Measurements from ENCODE around the gene GREB1.
A peak's percentile ranks its signal among the peaks of the same experiment; 100 is the strongest.

The GREB1 gene

DNA sequence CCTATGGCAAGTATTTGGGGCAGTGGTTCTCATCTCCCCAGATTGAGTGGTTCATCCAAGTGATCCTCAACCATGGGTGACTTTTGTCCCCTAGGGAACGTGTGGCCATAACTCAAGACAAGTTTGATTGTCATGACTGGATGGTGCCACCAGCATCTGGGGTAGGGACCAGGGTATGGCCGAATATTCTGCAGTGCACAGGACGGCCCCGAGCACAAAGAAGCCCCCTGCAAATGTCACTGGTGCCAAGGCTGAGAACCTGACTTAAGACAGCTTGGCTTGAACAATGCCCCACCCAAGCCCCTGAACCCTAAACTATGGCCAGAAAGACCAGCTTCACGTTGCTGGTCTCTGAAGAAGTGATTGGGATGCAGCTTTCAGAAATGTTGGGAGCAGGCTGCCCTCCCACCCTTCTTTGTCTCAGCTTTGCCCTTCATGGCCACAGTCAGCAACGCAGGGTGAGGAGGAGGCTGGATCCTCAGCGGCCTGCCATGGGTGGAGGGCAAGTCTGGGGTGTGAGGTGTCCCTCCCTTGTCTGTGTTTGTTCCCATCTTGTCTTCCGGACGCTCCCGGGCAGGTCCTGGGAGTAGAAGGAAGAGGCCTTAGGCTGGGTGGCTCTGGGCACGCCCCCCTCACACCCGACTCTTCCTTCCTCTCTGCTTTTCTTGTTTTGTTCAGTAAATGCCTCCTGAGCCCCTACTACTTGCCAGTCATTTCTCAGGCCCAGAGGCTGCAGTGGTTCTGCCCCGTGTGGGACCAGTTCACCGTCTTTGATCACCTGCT, 43.4 kb downstream of the GREB1 start:
- no peaks in the 10 kb centered on the region for H3K36me3 ChIP-seq (ENCODE audit: control insufficient read depth, insufficient read depth, low read length, severe bottlenecking)
- H3K4me3 ChIP-seq (ENCODE audit: low read length), result no peak overlapping the region
- DNase-seq (ENCODE audit: low read depth), result no peak
- no peaks in the 10 kb centered on the region for H3K9me3 ChIP-seq (ENCODE audit: control insufficient read depth, low read length)
- no peak overlapping the region for H3K9ac ChIP-seq (ENCODE audit: low read length)
- no peaks in the 10 kb centered on the region for H3K4me1 ChIP-seq (ENCODE audit: control insufficient read depth, insufficient read depth, low read length)
- peaks cover 49% of the 10 kb centered on the region for H3K27me3 ChIP-seq (replicated peaks; ENCODE audit: control insufficient read depth, insufficient read depth, low read length)

DNA sequence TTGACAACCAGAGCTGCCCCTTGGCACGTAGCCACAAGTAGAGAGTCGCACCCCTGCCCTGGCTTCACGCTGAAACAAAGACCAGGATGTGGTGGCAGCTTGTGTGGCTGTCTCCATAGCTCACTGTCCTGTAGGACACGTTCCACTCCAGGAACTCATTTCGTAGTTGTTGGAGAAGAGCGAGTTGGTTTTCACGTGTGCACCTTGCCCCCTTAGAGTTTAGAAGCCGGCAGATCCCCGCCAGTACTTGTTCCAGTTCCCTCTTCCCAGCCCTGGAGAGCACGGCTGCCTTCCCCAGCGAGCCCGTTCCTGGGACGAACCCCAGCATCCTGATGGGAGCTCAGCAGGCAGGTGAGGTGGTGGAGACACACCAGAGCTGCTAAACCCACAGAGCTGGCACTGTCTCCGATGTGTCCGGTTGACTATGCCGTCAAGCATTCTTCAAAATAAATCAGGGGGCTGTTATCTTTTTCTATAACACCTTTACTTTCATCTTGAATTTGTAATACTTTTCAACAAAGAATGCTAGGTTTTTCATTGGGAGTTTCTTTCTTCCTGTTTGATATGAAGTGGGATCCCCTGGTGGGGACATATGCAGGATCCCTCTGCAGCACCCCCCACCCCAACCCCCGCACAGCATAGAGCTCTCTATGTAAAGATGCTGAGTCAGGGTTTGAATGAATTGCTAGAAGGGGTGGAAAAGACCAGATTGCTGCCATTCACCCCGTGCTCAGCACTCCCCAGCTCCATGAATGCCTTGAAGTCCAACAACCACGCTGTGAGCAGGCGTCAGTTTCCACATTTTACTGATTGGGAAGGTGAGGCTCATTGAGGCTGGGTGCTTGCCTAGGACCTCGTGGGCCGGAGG, 44.5 kb downstream of the GREB1 start:
- Histone ChIP-seq H3K9ac (ENCODE audit: low read length) (no peak overlapping the region), H3K36me3 (ENCODE audit: control insufficient read depth, insufficient read depth, low read length, severe bottlenecking) (no peaks in the 10 kb centered on the region)
- DNase-seq (ENCODE audit: low read depth), result no peak

DNA sequence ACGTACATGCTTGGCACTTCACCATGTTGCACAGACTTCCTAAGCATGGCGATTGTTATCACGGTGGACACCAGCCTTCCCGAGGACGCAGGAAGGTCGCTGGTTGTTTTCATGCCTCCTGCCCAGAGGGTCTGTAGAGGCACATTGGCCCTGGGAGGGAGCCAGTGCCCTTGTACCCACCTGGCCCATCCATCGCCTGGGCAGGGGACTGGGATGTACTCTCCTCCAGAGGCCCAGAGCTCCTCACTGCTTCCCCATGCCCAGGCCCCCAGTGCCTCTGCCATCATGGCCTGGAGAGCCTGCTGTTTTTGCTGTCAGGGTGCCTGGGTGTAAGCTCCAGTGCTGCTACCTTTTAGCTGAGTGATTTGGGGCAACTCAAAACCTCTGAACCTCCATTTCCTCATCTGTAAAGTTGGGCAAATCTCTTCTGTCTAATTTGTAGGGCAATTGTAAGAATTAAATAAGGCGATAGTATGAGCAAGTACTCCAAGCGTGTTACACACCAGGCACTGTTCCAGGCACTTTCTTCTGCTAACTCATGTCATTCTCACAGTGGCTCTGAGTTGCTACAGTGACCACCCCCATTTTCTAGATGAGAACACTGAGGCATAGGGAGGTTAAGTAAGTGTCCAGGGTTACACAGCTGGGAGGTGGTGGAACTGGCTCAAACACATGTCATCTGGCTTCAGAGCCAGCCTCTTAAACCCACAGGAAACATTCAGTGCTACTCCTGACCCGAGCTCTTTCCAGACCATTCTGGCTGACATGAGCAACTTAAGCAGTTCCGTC, 45.3 kb downstream of the GREB1 start:
- peaks cover 12% of the 10 kb centered on the region for H3K4me1 ChIP-seq (ENCODE audit: control insufficient read depth, insufficient read depth, low read length)
- no peak for DNase-seq (ENCODE audit: low read depth)
- H3K27me3 ChIP-seq (replicated peaks; ENCODE audit: control insufficient read depth, insufficient read depth, low read length), result peaks cover 40% of the 10 kb centered on the region
- no peak overlapping the region for H3K4me3 ChIP-seq (ENCODE audit: low read length)
- H3K9ac ChIP-seq (ENCODE audit: low read length), result no peak overlapping the region
- H3K9me3 ChIP-seq (ENCODE audit: control insufficient read depth, low read length), result no peaks in the 10 kb centered on the region
- no peaks in the 10 kb centered on the region for H3K36me3 ChIP-seq (ENCODE audit: control insufficient read depth, insufficient read depth, low read length, severe bottlenecking)

More for the DNA sequence above, 44.5 kb downstream of the GREB1 start:
- Histone ChIP-seq H3K9me3 (ENCODE audit: control insufficient read depth, low read length) (no peaks in the 10 kb centered on the region), H3K4me1 (ENCODE audit: control insufficient read depth, insufficient read depth, low read length) (peaks cover 8% of the 10 kb centered on the region), H3K27me3 (replicated peaks; ENCODE audit: control insufficient read depth, insufficient read depth, low read length) (peaks cover 43% of the 10 kb centered on the region), H3K4me3 (ENCODE audit: low read length) (no peak overlapping the region)

DNA sequence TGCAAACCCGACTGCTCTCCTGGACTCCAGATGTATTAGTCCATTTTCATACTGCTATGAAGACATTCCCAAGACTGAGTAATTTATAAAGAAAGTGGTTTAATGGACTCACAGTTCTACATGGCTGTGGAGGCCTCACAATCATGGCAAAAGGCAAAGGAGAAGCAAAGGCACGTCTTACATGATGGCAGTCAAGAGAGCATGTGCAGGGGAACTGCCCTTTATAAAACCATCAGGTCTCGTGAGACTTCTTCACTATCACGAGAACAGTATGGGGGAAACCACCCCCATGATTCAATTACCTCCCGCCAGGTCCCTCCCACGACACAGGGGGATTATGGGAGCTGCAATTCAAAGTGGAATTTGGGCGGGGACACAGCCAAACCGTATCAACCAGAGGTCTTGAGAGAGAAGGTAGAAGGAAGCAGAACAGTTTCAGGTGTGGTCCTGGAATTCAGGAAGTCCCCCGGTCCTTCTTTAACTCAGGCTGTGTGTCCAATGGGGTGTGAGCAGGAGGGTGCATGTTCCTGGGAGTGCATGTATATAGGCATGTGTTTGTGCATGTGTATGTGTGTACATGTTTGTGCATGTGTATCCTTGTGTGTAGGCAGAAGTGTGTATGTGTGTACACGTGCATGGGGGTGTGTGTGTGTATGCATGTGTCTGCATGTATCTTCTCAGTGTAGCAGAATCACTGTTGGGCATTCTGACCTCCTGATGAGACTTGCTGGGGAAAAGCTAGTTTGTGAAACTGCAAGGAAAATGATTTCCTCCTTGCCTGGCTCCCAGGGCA, 46.2 kb downstream of the GREB1 start:
- Histone ChIP-seq H3K9ac (ENCODE audit: low read length) (no peak overlapping the region), H3K4me3 (ENCODE audit: low read length) (no peak overlapping the region), H3K27me3 (replicated peaks; ENCODE audit: control insufficient read depth, insufficient read depth, low read length) (peaks cover 32% of the 10 kb centered on the region), H3K36me3 (ENCODE audit: control insufficient read depth, insufficient read depth, low read length, severe bottlenecking) (no peaks in the 10 kb centered on the region), H3K4me1 (ENCODE audit: control insufficient read depth, insufficient read depth, low read length) (peaks cover 12% of the 10 kb centered on the region), H3K9me3 (ENCODE audit: control insufficient read depth, low read length) (no peaks in the 10 kb centered on the region)
- no peak for DNase-seq (ENCODE audit: low read depth)

DNA sequence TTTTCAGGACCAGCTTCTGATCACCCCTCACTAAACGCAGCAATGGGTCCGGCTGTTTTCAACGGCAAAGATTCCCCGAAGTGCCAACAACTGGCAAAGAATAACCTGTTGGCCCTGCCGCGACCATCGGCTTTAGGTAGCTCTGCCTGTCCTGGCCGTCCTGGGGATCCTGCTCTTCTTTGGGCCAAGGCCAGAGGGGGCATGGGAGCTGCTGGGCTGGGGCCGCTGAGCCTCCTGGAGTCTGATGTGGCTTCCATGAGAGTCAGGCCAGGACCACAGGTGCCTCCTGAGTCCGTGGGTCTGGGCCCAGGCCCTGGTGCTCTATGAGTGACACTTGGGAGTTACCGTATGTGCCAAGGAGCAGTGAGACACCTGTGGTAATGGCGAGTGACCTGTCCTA, 46.9 kb downstream of the GREB1 start:
- Histone ChIP-seq H3K4me1 (ENCODE audit: control insufficient read depth, insufficient read depth, low read length) (peaks cover 12% of the 10 kb centered on the region), H3K9ac (ENCODE audit: low read length) (no peak overlapping the region), H3K9me3 (ENCODE audit: control insufficient read depth, low read length) (no peaks in the 10 kb centered on the region), H3K27me3 (replicated peaks; ENCODE audit: control insufficient read depth, insufficient read depth, low read length) (peaks cover 36% of the 10 kb centered on the region), H3K4me3 (ENCODE audit: low read length) (no peak overlapping the region), H3K36me3 (ENCODE audit: control insufficient read depth, insufficient read depth, low read length, severe bottlenecking) (no peaks in the 10 kb centered on the region)
- no peak for DNase-seq (ENCODE audit: low read depth)

DNA sequence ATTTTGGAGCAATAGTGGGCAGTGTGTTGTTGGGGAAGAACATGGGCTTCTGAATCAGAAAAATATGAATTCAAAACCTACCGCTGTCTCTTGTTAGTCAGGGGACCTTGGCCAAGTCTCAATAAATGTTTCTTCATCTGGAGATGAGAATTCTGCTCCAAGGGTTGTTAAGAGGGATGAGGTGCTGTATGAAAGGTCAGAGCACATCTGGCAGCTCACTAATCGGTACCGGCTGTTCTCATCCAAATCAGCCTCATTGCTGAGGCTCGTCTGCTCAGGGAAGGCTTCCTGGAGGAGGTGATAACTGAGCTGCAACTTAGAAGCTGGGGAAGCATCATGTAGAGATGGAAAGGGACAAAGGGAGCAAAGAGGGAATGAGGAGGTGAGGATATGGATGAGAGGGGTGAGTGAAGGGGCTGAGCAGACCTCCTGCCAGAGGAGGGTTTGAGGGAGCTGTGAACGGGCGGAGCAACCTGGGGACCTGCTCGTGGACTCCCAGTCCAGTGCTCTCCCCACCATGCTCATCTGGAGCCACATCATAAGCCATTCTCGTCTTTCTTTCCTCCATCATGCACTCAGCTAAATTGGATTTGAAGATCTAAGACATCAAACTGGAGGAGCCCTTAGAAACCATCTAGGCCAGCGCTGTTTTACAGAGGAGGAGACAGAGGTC, 47.4 kb downstream of the GREB1 start:
- Histone ChIP-seq H3K27me3 (replicated peaks; ENCODE audit: control insufficient read depth, insufficient read depth, low read length) (peaks cover 36% of the 10 kb centered on the region), H3K9ac (ENCODE audit: low read length) (no peak overlapping the region), H3K9me3 (ENCODE audit: control insufficient read depth, low read length) (no peaks in the 10 kb centered on the region), H3K4me1 (ENCODE audit: control insufficient read depth, insufficient read depth, low read length) (peaks cover 12% of the 10 kb centered on the region), H3K4me3 (ENCODE audit: low read length) (no peak overlapping the region), H3K36me3 (ENCODE audit: control insufficient read depth, insufficient read depth, low read length, severe bottlenecking) (no peaks in the 10 kb centered on the region)
- DNase-seq (ENCODE audit: low read depth), result no peak

DNA sequence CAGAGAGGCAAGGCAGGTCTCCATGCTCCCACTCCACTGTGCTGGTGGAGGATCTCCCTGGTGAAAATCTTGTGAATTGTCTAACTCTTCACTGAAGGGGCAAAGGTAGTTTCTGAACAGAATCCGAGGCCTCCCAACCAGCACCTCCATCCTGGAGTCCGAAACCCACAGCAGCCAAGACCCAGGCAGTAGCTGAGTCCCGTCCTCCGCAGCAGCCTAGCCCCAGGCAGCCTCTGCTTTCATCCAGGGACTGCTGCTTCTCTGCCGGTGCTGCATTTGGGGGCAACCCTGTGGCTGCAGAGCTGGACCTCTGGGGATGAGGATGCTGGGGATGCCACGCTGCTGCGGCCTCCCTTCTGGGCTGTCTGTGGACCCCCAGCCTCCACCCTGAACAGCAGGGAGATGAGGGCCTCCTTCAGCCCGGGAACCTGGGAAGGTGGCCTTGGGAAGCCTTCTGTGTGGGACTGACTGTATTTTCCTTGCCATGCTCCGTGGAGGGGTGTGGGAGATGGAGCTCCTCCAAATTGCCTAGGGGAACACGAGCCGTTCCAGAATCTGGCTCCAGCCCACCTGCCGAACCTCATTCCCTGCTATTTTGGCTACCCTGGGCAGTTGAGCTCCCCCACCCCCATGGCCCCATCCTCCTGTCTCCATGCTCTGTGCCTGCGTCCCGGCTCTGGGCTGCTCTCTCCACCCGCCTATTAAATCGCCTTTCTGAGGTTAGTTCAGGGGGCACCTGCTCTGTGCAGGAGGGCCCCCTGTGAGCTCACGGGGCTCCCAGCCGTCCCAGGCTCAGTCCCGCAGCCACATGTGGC, 48.2 kb downstream of the GREB1 start:
- Histone ChIP-seq H3K27me3 (replicated peaks; ENCODE audit: control insufficient read depth, insufficient read depth, low read length) (peaks cover 39% of the 10 kb centered on the region), H3K9me3 (ENCODE audit: control insufficient read depth, low read length) (no peaks in the 10 kb centered on the region), H3K4me1 (ENCODE audit: control insufficient read depth, insufficient read depth, low read length) (peaks cover 12% of the 10 kb centered on the region), H3K4me3 (ENCODE audit: low read length) (no peak overlapping the region), H3K36me3 (ENCODE audit: control insufficient read depth, insufficient read depth, low read length, severe bottlenecking) (no peaks in the 10 kb centered on the region), H3K9ac (ENCODE audit: low read length) (no peak overlapping the region)
- no peak for DNase-seq (ENCODE audit: low read depth)

DNA sequence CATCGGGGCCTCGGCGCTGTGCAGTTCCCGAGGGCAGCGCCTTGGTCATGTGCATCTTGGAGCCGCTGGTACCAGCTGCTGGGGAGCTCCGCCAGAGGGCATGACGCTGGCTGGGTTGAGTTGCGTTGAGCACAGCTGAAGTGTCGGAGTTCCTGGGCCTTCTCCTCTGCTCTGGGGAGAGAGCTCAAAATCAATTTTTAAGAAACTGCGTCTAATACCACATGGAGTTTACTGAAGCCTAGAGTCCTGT, 48.7 kb downstream of the GREB1 start:
- no peaks in the 10 kb centered on the region for H3K36me3 ChIP-seq (ENCODE audit: control insufficient read depth, insufficient read depth, low read length, severe bottlenecking)
- H3K27me3 ChIP-seq (replicated peaks; ENCODE audit: control insufficient read depth, insufficient read depth, low read length), result peaks cover 44% of the 10 kb centered on the region
- no peak for DNase-seq (ENCODE audit: low read depth)
- H3K9ac ChIP-seq (ENCODE audit: low read length), result no peak overlapping the region
- no peak overlapping the region for H3K4me3 ChIP-seq (ENCODE audit: low read length)
- H3K4me1 ChIP-seq (ENCODE audit: control insufficient read depth, insufficient read depth, low read length), result peaks cover 12% of the 10 kb centered on the region
- no peaks in the 10 kb centered on the region for H3K9me3 ChIP-seq (ENCODE audit: control insufficient read depth, low read length)

DNA sequence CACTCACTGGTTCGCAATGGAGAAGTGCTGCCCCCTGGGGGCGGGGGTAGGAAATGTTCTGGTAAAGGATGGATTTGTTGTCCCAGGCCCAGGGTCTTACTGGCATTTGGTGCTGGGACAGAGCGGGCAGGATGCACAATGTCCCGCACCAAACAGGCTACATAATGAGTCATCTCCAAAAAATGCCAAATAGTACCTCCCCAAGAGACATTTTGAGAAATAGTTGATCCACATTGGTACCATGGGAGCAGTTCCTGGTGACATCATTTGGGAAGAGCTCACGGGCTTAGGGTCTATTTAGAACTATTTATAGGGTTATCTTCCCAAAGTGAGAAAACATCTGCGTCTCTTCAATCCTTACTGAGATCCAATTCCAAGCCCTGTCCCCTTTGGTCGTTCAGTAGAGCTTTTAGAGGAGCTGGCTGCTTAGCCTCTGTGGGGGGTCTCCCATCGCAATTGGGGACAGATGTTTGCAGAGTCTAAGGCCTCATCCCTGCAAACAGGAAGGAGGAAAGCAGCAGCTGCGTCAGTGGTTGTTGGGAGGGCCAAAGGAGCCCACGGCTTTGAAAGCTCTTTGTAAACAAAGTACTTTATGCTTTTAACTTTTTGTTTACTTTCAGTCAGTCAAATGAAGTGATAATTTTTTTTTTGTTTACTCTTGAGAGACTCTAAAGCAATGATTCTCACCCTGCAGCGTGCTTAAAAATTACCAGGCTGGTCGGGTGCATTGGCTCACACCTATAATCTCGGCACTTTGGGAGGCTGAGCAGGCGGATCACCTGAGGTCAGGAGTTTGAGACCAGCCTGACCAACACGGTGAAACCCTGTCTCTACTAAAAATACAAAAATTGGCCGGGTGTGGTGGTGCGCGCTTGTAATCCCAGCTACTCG, 49.3 kb downstream of the GREB1 start:
- peaks cover 44% of the 10 kb centered on the region for H3K27me3 ChIP-seq (replicated peaks; ENCODE audit: control insufficient read depth, insufficient read depth, low read length)
- H3K4me3 ChIP-seq (ENCODE audit: low read length), result no peak overlapping the region
- H3K9me3 ChIP-seq (ENCODE audit: control insufficient read depth, low read length), result no peaks in the 10 kb centered on the region
- peaks cover 12% of the 10 kb centered on the region for H3K4me1 ChIP-seq (ENCODE audit: control insufficient read depth, insufficient read depth, low read length)
- peak; percentile 46 for DNase-seq (ENCODE audit: low read depth)
- no peak overlapping the region for H3K9ac ChIP-seq (ENCODE audit: low read length)
- no peaks in the 10 kb centered on the region for H3K36me3 ChIP-seq (ENCODE audit: control insufficient read depth, insufficient read depth, low read length, severe bottlenecking)

Data from adipocyte (in vitro differentiated cells).